ENCODE results near the gene MVD. TPM values are rescaled to one million over a fixed set of nuclear protein-coding genes. Genes with fewer than 3 reads are reported as not detected.

Gene MVD
- total RNA-seq, 1 donor = 111 TPM

DNA sequence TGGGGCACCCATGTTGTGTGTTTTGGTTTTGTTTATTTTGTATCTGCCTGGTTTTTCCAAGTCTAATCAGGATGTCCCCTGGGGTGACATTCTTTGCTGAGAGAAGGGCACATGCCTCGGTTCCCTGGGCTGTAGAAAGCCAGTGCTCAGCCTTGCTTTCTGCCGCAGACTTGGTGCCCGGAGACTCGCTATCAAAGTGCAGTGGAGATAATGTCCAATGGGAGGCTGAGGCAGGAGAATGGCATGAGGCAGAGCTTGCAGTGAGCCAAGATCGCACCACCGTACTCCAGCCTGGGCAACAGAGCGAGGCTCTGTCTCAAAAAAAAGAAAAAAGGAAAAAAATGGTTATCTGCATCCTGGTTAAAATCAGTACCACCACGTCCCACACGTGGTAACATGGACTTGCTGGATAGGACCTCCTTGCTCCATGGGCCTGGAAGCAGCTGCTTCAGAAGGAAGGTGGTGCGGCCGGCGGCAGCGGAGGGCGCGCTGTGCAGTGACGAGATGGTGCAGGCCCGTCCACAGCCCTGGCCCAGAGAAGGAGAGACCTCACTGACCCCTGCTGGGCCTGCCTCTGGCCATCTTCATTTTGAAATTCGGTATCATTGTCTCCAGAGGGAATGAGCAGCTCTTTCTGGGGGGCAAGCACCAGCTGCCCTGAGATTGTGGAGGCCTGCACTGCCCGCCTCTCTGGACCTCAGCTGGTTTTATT is 43.8 kb downstream of the MVD start:
- no peak for DNase-seq (ENCODE audit: low read depth)
- TF ChIP-seq, protein P1, sequence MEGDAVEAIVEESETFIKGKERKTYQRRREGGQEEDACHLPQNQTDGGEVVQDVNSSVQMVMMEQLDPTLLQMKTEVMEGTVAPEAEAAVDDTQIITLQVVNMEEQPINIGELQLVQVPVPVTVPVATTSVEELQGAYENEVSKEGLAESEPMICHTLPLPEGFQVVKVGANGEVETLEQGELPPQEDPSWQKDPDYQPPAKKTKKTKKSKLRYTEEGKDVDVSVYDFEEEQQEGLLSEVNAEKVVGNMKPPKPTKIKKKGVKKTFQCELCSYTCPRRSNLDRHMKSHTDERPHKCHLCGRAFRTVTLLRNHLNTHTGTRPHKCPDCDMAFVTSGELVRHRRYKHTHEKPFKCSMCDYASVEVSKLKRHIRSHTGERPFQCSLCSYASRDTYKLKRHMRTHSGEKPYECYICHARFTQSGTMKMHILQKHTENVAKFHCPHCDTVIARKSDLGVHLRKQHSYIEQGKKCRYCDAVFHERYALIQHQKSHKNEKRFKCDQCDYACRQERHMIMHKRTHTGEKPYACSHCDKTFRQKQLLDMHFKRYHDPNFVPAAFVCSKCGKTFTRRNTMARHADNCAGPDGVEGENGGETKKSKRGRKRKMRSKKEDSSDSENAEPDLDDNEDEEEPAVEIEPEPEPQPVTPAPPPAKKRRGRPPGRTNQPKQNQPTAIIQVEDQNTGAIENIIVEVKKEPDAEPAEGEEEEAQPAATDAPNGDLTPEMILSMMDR (IDR thresholded peaks at IDR 0.05; ENCODE audit: insufficient read depth, low read depth, low read length) = no peak
- no peak overlapping the region for H3K4me3 ChIP-seq (ENCODE audit: low read depth, low read length)

DNA sequence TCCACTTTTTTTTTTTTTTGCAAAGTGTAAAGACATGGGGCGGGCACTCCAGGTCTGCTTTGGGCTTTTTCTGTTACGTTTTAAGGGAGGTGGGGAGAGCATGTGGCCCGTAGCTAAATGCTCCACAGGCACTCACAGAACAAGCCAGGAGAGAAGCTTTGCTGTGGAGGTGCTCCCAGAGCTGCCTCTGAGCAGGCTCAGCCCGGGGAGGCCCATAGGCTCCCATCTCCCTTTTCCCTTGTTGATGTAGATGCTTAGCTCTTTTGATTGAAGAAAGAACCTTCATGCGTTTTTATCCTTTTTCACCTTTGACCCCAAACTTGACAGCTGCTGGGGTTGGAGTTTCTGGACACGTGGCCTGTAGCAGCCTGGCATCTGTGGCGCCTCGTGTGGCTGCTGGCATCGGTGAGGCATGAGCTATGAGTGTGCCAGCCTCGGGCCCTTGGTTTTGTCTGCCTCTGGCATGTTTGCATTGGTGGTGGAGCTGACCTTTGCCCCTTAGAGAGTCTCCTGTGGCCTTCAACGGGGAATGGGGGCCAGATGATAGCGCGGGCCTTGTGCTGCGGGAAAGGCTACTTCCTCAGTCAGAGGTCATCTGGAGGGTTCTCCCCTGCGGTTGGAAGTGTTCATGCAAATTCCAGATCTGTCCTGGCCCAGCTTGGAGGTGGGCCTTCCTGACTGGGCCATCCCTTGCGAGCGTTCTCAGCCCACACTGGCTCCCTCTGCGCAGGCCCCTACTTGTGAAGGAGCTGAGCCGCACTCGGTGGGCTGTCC is 44.5 kb downstream of the MVD start:
- peak; percentile 69 for DNase-seq (ENCODE audit: low read depth)
- TF ChIP-seq, protein P1 (IDR thresholded peaks at IDR 0.05; ENCODE audit: insufficient read depth, low read depth, low read length) = no peak

DNA sequence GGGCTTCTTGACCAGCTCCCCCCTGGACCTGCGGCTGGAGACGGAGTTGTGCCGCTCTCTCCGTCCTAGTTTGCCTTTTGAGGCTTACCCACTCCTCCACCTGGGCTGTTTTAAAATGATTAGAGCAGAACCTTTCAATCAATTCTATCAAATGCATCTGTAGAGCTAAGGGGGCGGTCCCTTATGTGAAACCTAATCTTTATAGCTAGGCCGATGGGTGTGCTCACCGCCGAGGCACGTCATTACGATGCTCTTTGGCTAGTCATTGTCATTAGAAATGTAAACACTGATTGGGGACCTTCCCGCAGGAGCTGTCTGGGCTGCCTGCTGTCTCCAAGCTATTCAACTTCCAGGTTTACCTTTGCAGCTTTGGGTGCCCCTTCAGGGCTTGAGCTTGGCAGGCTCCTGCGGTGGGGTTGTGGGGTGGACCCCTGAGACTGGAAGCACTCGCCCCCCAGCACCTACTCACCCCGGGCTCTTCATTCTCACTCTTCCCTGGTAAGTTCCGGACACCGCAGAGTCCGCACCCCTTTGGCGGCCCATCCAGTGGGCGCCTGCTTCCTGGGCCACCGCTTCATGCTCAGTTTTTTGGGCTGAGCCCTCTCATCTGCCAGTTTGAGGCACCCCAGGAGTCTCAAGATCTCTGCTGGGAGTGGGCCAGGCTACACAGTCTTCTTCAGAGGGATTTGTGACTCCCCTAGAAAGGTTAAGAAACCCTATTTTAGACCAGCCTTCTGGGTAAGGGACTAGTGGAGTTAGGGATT is 45.4 kb downstream of the MVD start:
- peak; percentile 78 for DNase-seq (ENCODE audit: low read depth)
- TF ChIP-seq, protein P1 (IDR thresholded peaks at IDR 0.05; ENCODE audit: insufficient read depth, low read depth, low read length) = no peak
- no peak overlapping the region for H3K4me3 ChIP-seq (ENCODE audit: low read depth, low read length)

More for the DNA sequence above, 44.5 kb downstream of the MVD start:
- no peak overlapping the region for H3K4me3 ChIP-seq (ENCODE audit: low read depth, low read length)

DNA sequence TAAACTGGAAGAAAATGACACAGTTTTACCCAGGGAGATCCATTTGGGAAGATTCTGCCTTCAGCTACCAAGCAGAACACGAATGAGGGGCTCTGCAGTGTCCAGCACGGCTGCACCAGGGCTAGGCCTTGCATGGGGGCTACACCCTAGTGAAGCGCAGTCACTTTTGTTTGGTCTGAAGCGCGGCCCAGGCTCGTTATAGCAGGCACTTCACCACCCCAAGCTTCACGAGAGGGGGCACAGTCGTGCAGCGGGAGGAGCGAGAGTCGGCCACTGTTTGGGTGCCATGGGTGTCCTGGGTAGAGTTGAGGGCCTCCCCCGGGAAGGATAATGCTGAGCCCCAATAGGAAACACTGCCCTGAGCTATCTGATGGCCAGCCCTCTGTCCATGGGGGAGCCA is 46.2 kb downstream of the MVD start:
- DNase-seq (ENCODE audit: low read depth) = no peak
- TF ChIP-seq, protein P1 (IDR thresholded peaks at IDR 0.05; ENCODE audit: insufficient read depth, low read depth, low read length) = no peak
- no peak overlapping the region for H3K4me3 ChIP-seq (ENCODE audit: low read depth, low read length)

DNA sequence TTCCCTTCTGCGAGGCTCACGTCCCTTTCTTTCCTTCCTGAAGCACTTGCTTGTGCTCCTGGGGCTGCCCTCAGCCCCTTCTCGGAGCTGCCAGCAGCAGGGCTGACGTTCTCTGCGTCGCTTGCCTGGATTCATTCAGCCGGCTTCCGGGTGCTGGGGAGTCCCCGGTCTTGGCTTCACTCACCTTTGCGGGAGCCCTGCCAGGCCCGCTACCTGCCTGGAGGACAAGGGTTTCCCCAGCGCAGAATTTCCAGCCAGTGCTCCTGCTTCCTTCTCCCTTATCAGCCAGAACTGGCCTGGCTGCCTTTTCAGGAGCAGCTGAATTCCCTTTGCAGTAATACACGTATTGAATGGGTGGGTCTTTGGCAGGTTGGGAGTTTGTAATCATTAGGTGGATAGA is 46.6 kb downstream of the MVD start:
- no peak for DNase-seq (ENCODE audit: low read depth)
- H3K4me3 ChIP-seq (ENCODE audit: low read depth, low read length) = no peak overlapping the region
- TF ChIP-seq, protein P1 (IDR thresholded peaks at IDR 0.05; ENCODE audit: insufficient read depth, low read depth, low read length) = no peak

DNA sequence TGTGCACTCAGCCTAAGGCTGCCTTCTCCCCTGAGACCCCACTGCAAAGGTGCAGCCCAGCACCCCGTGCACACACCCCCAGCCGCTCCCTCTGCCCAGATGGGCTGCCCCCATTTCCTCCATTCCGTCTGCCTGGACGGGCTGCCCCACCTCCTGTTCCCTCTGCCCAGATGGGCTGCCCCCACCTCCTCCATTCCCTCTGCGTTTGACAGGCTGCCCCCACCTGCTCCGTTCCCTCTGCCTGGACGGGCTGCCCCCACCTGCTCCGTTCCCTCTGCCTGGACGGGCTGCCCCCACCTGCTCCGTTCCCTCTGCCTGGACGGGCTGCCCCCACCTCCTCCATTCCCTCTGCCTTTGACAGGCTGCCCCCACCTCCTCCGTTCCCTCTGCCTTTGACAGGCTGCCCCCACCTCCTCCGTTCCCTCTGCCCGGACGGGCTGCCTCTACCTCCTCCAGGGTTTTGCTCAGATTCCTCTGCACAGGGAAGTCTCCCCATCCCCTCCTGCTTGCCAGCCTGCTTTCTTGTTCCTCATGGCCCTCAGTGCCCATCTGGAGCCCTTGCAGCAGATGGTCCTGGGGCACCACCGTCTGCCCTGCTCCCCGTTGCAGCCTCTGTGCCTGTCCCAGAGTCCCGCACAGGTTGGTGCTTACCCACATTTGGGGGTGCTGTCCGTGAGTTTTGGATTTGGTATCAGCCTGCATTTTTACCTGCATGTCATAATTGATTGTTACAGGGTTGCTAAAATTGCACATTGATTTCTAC is 47.9 kb downstream of the MVD start:
- TF ChIP-seq, protein P1 (IDR thresholded peaks at IDR 0.05; ENCODE audit: insufficient read depth, low read depth, low read length) = no peak

More for the DNA sequence above, 47.9 kb downstream of the MVD start:
- H3K4me3 ChIP-seq (ENCODE audit: low read depth, low read length) = no peak overlapping the region
- DNase-seq (ENCODE audit: low read depth) = no peak

Measured in fibroblast of villous mesenchyme (primary cell).